Right atrium auricular region (tissue), 2 donors: Measurements from ENCODE around the gene GGT1. TPM values are rescaled to one million over a fixed set of nuclear protein-coding genes. Genes with fewer than 3 reads are reported as not detected.

Experiments used
- DNase-seq: peaks from one replicate; pipeline ENCODE4 v3.0.0-alpha.2; 2019; ENCODE audit warnings: low spot score
- H3K27ac ChIP-seq, 2 donors: fragments of 200-600 bp; sonication (generic); 1 replicate in 1 of 2; 2 replicates in 1 of 2; pipeline ENCODE4 v1.5.1; 2016 to 2019
- H3K27me3 ChIP-seq, 2 donors: fragments of 200-600 bp; sonication (generic); one replicate each; pipeline versions ENCODE4 v1.5.1 to v1.6.0; 2017 to 2019
- H3K36me3 ChIP-seq: fragments of 200-600 bp; sonication (generic); one replicate; pipeline ENCODE4 v1.5.1; 2016
- H3K4me1 ChIP-seq, 2 donors: fragments of 200-600 bp; sonication (generic); one replicate each; pipeline versions ENCODE4 v1.5.1 to v1.6.0; 2017 to 2019
- H3K4me3 ChIP-seq, 2 donors: fragments of 200-600 bp; sonication (generic); 1 replicate in 1 of 2; 2 replicates in 1 of 2; pipeline ENCODE4 v1.5.1; 2017 to 2019; ENCODE audit warnings: mild to moderate bottlenecking in 1 of 2, moderate library complexity in 1 of 2
- H3K9me3 ChIP-seq, 2 donors: fragments of 200-600 bp; sonication (generic); one replicate each; pipeline ENCODE4 v1.5.1; 2019
- total RNA-seq, 2 donors: library from RNA; depleted of rRNA; stranded (reverse); fragments of >200 nt; gene quantifications; one replicate each; pipeline ENCODE4 v1.1.0, GENCODE V29; 2016
- TF ChIP-seq, protein P1 (sequence below), 2 donors: fragments of 200-600 bp; sonication (generic); IDR thresholded peaks; one replicate each; pipeline ENCODE4 v1.5.1; 2019; ENCODE audit warnings: antibody characterized with exemption in 2 of 2

Gene GGT1
- total RNA-seq, 2 donors from 2014 or later, result 0.98 to 1.7 TPM

DNA sequence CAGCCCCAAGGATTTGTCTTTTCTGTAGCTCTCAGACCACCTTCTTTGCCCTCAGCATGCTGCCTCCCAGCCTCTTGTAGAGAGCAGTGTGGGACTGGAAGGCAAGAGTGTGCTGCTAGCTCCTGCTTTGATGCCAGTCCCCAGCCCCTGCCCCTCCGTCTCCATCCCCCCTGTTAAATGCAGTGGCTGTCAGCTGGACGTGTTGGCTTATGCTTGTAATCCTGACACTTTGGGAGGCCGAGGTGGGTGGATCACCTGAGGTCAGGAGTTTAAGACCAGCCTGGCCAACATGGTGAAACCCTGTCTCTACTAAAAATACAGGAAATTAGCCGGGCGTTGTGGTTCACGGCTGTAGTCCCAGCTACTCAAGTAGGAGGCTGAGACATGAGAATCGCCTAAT lies 31.7 kb upstream of the GGT1 start:
- DNase-seq, result no peak
- H3K36me3 ChIP-seq, result peaks cover 58% of the 10 kb centered on the region

GRCh38 chr22:24576778-24577177 lies 26.2 kb upstream of the GGT1 start:
- DNase-seq, result no peak
- no peak overlapping the region for H3K27ac ChIP-seq
- H3K27me3 ChIP-seq, result no peaks in the 10 kb centered on the region
- H3K36me3 ChIP-seq, result peaks cover 29% of the 10 kb centered on the region
- no peak overlapping the region for H3K4me3 ChIP-seq
- no peaks in the 10 kb centered on the region for H3K4me1 ChIP-seq
- TF ChIP-seq, protein P1, sequence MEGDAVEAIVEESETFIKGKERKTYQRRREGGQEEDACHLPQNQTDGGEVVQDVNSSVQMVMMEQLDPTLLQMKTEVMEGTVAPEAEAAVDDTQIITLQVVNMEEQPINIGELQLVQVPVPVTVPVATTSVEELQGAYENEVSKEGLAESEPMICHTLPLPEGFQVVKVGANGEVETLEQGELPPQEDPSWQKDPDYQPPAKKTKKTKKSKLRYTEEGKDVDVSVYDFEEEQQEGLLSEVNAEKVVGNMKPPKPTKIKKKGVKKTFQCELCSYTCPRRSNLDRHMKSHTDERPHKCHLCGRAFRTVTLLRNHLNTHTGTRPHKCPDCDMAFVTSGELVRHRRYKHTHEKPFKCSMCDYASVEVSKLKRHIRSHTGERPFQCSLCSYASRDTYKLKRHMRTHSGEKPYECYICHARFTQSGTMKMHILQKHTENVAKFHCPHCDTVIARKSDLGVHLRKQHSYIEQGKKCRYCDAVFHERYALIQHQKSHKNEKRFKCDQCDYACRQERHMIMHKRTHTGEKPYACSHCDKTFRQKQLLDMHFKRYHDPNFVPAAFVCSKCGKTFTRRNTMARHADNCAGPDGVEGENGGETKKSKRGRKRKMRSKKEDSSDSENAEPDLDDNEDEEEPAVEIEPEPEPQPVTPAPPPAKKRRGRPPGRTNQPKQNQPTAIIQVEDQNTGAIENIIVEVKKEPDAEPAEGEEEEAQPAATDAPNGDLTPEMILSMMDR (IDR thresholded peaks at IDR 0.05), result no peak
- H3K9me3 ChIP-seq, result no peaks in the 10 kb centered on the region

More for the DNA sequence above, 31.7 kb upstream of the GGT1 start:
- peaks cover 0 to 12% of the 10 kb centered on the region in 2 donors for H3K4me1 ChIP-seq
- TF ChIP-seq, protein P1 (IDR thresholded peaks at IDR 0.05), result no peak
- no peak overlapping the region for H3K4me3 ChIP-seq
- H3K27me3 ChIP-seq, result no peaks in the 10 kb centered on the region
- H3K9me3 ChIP-seq, result no peaks in the 10 kb centered on the region
- H3K27ac ChIP-seq, result no peak overlapping the region

DNA sequence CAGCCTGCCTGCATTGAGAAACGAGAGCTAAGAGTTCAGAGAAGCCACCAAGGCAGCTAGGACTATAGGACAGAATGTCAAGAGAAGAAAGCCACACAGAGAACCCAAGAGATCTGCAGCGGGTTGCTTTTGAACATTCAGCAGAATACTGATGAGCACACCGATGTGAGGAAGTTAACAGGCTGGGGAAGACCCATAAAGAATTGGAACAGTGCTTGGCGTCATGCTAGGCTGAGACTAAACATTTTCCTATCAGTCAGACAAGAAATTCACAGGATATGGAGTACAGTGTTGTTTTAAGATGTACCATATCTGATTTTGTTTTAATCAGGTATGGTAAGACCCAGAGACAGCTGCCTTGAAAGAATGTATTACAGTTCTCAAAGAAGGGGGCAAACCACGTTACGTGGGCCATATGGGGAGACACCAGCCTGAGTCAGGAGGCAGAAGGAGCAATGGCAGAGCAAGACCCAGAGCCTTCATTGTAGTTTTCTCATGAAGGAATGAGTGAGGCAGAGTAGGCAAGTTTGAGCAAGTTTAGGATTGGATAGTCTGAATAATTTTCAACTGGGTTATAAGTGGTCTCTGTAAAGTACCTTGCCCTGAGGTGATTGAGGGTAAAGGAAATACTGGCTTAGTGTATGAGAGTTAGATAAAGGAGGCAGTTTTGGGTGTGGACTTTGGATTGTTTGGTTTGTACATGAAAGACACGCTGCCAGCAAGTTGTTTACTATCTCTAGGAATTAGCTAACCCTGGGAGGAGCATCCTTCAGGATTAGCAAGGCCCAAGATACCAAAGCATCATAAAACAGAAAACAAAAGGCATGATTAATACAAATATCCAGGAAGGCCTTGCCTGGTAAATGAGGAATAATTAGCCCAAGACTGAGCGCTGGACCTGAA lies 24.4 kb upstream of the GGT1 start:
- TF ChIP-seq, protein P1 (IDR thresholded peaks at IDR 0.05), result no peak
- no peaks in the 10 kb centered on the region for H3K9me3 ChIP-seq
- no peak overlapping the region for H3K4me3 ChIP-seq
- peaks cover 12% of the 10 kb centered on the region for H3K36me3 ChIP-seq
- DNase-seq, result no peak
- no peaks in the 10 kb centered on the region for H3K27me3 ChIP-seq
- H3K27ac ChIP-seq, result no peak overlapping the region
- peaks cover 0 to 11% of the 10 kb centered on the region in 2 donors for H3K4me1 ChIP-seq

GRCh38 chr22:24579258-24579601 lies 23.8 kb upstream of the GGT1 start:
- Histone ChIP-seq H3K36me3 (peaks cover 6% of the 10 kb centered on the region), H3K4me1 (peaks cover 0 to 17% of the 10 kb centered on the region in 2 donors), H3K27me3 (no peaks in the 10 kb centered on the region), H3K27ac (no peak overlapping the region), H3K4me3 (no peak overlapping the region), H3K9me3 (no peaks in the 10 kb centered on the region)
- TF ChIP-seq, protein P1 (IDR thresholded peaks at IDR 0.05), result no peak
- DNase-seq, result no peak

DNA sequence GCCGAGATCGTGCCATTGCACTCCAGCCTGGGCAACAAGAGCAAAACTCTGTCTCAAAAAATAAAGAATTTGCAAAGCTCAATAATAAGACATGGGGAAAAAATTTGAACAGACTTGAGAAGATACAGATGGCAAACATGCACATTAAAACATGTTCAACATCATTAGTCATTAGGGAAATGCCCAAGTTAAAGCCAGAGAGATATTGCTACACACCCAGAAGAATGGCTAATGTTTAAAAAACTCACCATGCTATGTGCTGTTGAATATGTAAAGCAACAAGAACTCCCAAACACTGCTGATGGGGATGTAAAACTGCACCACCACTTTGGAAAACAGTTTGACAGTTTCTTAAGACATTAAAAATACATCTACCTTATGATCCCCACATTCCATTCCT lies 22.7 kb upstream of the GGT1 start:
- TF ChIP-seq, protein P1 (IDR thresholded peaks at IDR 0.05), result no peak
- Histone ChIP-seq H3K27me3 (no peaks in the 10 kb centered on the region), H3K27ac (no peak overlapping the region), H3K36me3 (peaks cover 6% of the 10 kb centered on the region), H3K9me3 (no peaks in the 10 kb centered on the region), H3K4me3 (no peak overlapping the region), H3K4me1 (peaks cover 0 to 24% of the 10 kb centered on the region in 2 donors)
- DNase-seq, result no peak
